NB4 (cell line): ENCODE measurements around the gene SMURF1.

Experiments
- DNase-seq: peaks from one replicate; pipeline ENCODE4 v3.0.0; 2010; ENCODE audit warnings: low read depth
- H3K4me3 ChIP-seq: one replicate; pipeline ENCODE4 v1.5.1; 2011; ENCODE audit warnings: mild to moderate bottlenecking, low read depth, low read length, moderate library complexity
- MAX ChIP-seq: IDR thresholded peaks from 2 replicates; pipeline ENCODE4 v1.6.1; 2011; ENCODE audit warnings: low read depth, low read length
- MYC ChIP-seq: IDR thresholded peaks from 2 replicates; pipeline ENCODE4 v1.6.1; 2011; ENCODE audit warnings: low read depth, low read length
- POLR2A ChIP-seq: IDR thresholded peaks from 2 replicates; pipeline ENCODE4 v1.6.1; 2011; ENCODE audit warnings: mild to moderate bottlenecking; ENCODE audit not compliant: insufficient read length; ENCODE audit errors: extremely low read depth
- TF ChIP-seq, protein P1 (sequence below): IDR thresholded peaks from one replicate; pipeline ENCODE4 v1.5.1; 2012; ENCODE audit warnings: low read depth, low read length

SMURF1 gene

DNA sequence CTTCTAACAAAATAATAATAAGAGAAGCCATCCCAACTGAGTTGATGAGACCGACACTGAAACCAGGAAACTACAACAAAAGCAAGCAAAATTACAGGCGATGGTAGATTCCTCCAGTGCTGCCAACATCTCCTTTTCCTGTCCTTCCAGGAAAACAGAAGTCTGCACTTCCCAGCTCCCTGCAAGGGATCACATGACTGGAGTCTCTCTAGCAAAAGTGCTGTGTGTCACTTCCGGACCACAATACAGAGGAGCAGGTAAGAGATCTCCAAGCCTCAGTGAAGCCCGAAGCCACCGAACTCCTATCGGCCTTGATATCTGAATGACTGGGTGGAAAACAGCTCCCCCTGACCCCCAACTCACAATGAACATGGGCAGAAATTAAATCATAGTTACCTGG lies 63.2 kb downstream of the SMURF1 start:
- no peak for TF ChIP-seq POLR2A
- TF ChIP-seq, protein P1, sequence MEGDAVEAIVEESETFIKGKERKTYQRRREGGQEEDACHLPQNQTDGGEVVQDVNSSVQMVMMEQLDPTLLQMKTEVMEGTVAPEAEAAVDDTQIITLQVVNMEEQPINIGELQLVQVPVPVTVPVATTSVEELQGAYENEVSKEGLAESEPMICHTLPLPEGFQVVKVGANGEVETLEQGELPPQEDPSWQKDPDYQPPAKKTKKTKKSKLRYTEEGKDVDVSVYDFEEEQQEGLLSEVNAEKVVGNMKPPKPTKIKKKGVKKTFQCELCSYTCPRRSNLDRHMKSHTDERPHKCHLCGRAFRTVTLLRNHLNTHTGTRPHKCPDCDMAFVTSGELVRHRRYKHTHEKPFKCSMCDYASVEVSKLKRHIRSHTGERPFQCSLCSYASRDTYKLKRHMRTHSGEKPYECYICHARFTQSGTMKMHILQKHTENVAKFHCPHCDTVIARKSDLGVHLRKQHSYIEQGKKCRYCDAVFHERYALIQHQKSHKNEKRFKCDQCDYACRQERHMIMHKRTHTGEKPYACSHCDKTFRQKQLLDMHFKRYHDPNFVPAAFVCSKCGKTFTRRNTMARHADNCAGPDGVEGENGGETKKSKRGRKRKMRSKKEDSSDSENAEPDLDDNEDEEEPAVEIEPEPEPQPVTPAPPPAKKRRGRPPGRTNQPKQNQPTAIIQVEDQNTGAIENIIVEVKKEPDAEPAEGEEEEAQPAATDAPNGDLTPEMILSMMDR = no peak
- no peak for TF ChIP-seq MAX
- TF ChIP-seq MYC = no peak

GRCh38 chr7:99079104-99079503 lies 64.8 kb downstream of the SMURF1 start:
- TF ChIP-seq POLR2A = no peak
- no peak for TF ChIP-seq MYC
- TF ChIP-seq, protein P1 = no peak
- no peak for TF ChIP-seq MAX
- DNase-seq = no peak
- H3K4me3 ChIP-seq = no peak overlapping the region

More for the DNA sequence above, 63.2 kb downstream of the SMURF1 start:
- DNase-seq = no peak
- no peak overlapping the region for H3K4me3 ChIP-seq

DNA sequence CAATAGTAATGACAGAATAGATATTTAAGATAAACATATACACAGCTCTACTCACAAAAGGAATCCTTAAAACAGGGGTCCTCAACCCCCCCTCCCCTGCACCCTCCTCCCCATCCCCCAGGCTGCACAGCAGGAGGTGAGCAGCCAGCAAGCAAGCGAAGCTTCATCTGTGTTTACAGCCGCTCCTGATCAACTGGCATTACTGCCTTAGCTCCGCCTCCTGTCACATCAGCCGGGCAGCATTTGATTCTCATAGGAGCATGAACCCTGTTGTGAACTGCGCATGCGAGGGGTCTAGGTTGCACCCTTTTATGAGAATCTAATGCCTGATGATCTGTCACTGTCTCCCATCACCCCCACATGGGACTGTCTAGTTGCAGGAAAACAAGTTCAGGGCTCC lies 65.5 kb downstream of the SMURF1 start:
- no peak for DNase-seq
- TF ChIP-seq, protein P1 = no peak
- no peak for TF ChIP-seq MAX
- H3K4me3 ChIP-seq = no peak overlapping the region

- TF ChIP-seq, protein P1 = no peak
- no peak for TF ChIP-seq MYC
- no peak for TF ChIP-seq MAX
- TF ChIP-seq POLR2A = no peak
- no peak for DNase-seq
- H3K4me3 ChIP-seq = no peak overlapping the region
These were observed 67.3 kb downstream of the SMURF1 start for GRCh38 chr7:99076615-99077014.

- no peak for TF ChIP-seq POLR2A
- no peak for TF ChIP-seq MYC
- TF ChIP-seq MAX = no peak
- TF ChIP-seq, protein P1 = no peak
- no peak overlapping the region for H3K4me3 ChIP-seq
- no peak for DNase-seq
These were observed 70.0 kb downstream of the SMURF1 start for GRCh38 chr7:99073839-99074446.
